DOHH2 (cell line): Measurements from ENCODE around the gene NCKAP5.

Source experiments
- H3F3A ChIP-seq: fragments of 200-600 bp; sonication (generic), shearing (Covaris generic); 2 replicates; pipeline ENCODE4 v1.6.0; 2016; ENCODE audit warnings: antibody characterized with exemption, mild to moderate bottlenecking; ENCODE audit not compliant: control insufficient read depth, insufficient read depth
- H3K27ac ChIP-seq: fragments of 200-600 bp; sonication (generic); 2 replicates; pipeline ENCODE4 v1.5.1; 2014; ENCODE audit warnings: low read depth, mild to moderate bottlenecking, low read length, moderate library complexity
- H3K27me3 ChIP-seq: fragments of 200-600 bp; sonication (generic); 2 replicates; pipeline ENCODE4 v1.6.1; 2014; ENCODE audit warnings: mild to moderate bottlenecking, low read length, mixed read lengths; ENCODE audit not compliant: control insufficient read depth
- H3K36me3 ChIP-seq: fragments of 200-600 bp; sonication (generic); 2 replicates; pipeline ENCODE4 v1.6.1; 2014; ENCODE audit warnings: mild to moderate bottlenecking, low read length, moderate library complexity, mixed read lengths; ENCODE audit not compliant: control insufficient read depth
- H3K4me1 ChIP-seq: fragments of 200-600 bp; sonication (generic); 2 replicates; pipeline ENCODE4 v1.6.1; 2014; ENCODE audit warnings: mild to moderate bottlenecking, low read length, mixed read lengths; ENCODE audit not compliant: control insufficient read depth
- H3K4me2 ChIP-seq: fragments of 200-600 bp; sonication (generic); 2 replicates; pipeline ENCODE4 v1.6.0; 2014; ENCODE audit warnings: mild to moderate bottlenecking, low read length, moderate library complexity
- H3K4me3 ChIP-seq: fragments of 200-600 bp; sonication (generic); 2 replicates; pipeline ENCODE4 v1.5.1; 2014; ENCODE audit warnings: mild to moderate bottlenecking, low read length, mixed read lengths
- H3K79me2 ChIP-seq: fragments of 200-600 bp; sonication (generic); 2 replicates; pipeline ENCODE4 v1.6.1; 2014; ENCODE audit warnings: mild to moderate bottlenecking, low read length, mixed read lengths; ENCODE audit not compliant: control insufficient read depth
- H3K9me2 ChIP-seq: fragments of 200-600 bp; sonication (generic); replicated peaks from 2 replicates; pipeline ENCODE4 v1.6.1; 2014; ENCODE audit warnings: mild to moderate bottlenecking, low read length, mixed read lengths; ENCODE audit not compliant: control insufficient read depth
- H3K9me3 ChIP-seq: fragments of 200-600 bp; sonication (generic); 2 replicates; pipeline ENCODE4 v1.6.1; 2014; ENCODE audit warnings: antibody characterized with exemption, low read length, mixed read lengths; ENCODE audit not compliant: control insufficient read depth, insufficient read depth
- H4K20me1 ChIP-seq: fragments of 200-600 bp; sonication (generic); 2 replicates; pipeline ENCODE4 v1.6.0; 2014; ENCODE audit warnings: low read depth, mild to moderate bottlenecking, antibody characterized with exemption, low read length, moderate library complexity; ENCODE audit not compliant: control insufficient read depth, insufficient read depth
- CTCF ChIP-seq: fragments of 200-600 bp; sonication (generic); IDR thresholded peaks from one replicate; pipeline ENCODE4 v1.5.1; 2014; ENCODE audit warnings: antibody characterized with exemption, mild to moderate bottlenecking, low read depth, low read length; ENCODE audit not compliant: poor library complexity, severe bottlenecking
- EZH2phosphoT487 ChIP-seq: fragments of 200-600 bp; sonication (generic); IDR thresholded peaks from 2 replicates; pipeline ENCODE4 v1.6.1; 2017; ENCODE audit warnings: borderline replicate concordance, mild to moderate bottlenecking, antibody characterized with exemption, low read length, moderate library complexity, mixed read lengths

The NCKAP5 gene

GRCh38 chr2:133306236-133306635 is 262.0 kb downstream of the NCKAP5 start:
- Histone ChIP-seq H3K36me3 (no peaks in the 10 kb centered on the region), H3K4me1 (peaks cover 6% of the 10 kb centered on the region), H3F3A (no peaks in the 10 kb centered on the region), H4K20me1 (no peaks in the 10 kb centered on the region), H3K27ac (no peak overlapping the region), H3K27me3 (no peaks in the 10 kb centered on the region), H3K4me3 (no peak overlapping the region), H3K79me2 (no peaks in the 10 kb centered on the region), H3K4me2 (no peak overlapping the region), H3K9me3 (no peaks in the 10 kb centered on the region), H3K9me2 (no peaks in the 10 kb centered on the region)
- no peak for TF ChIP-seq CTCF
- TF ChIP-seq EZH2phosphoT487: no peak

- Histone ChIP-seq H3K9me2 (no peaks in the 10 kb centered on the region), H3K4me1 (peaks cover 2% of the 10 kb centered on the region), H3K4me2 (no peak overlapping the region), H3F3A (no peaks in the 10 kb centered on the region), H3K36me3 (no peaks in the 10 kb centered on the region), H3K4me3 (no peak overlapping the region), H4K20me1 (no peaks in the 10 kb centered on the region), H3K27ac (no peak overlapping the region), H3K79me2 (no peaks in the 10 kb centered on the region), H3K9me3 (no peaks in the 10 kb centered on the region), H3K27me3 (no peaks in the 10 kb centered on the region)
- TF ChIP-seq EZH2phosphoT487 (no peak), CTCF (no peak)
These were observed 263.9 kb downstream of the NCKAP5 start for GRCh38 chr2:133304344-133304743.

- no peaks in the 10 kb centered on the region for H3K9me3 ChIP-seq
- no peak overlapping the region for H3K27ac ChIP-seq
- no peaks in the 10 kb centered on the region for H3K4me1 ChIP-seq
- no peaks in the 10 kb centered on the region for H3K79me2 ChIP-seq
- H3K36me3 ChIP-seq: no peaks in the 10 kb centered on the region
- H4K20me1 ChIP-seq: no peaks in the 10 kb centered on the region
- H3K27me3 ChIP-seq: no peaks in the 10 kb centered on the region
- no peaks in the 10 kb centered on the region for H3F3A ChIP-seq
- TF ChIP-seq EZH2phosphoT487 (no peak), CTCF (no peak)
- no peak overlapping the region for H3K4me3 ChIP-seq
- H3K4me2 ChIP-seq: no peak overlapping the region
- no peaks in the 10 kb centered on the region for H3K9me2 ChIP-seq
These were observed 265.1 kb downstream of the NCKAP5 start for GRCh38 chr2:133303150-133303549.

DNA sequence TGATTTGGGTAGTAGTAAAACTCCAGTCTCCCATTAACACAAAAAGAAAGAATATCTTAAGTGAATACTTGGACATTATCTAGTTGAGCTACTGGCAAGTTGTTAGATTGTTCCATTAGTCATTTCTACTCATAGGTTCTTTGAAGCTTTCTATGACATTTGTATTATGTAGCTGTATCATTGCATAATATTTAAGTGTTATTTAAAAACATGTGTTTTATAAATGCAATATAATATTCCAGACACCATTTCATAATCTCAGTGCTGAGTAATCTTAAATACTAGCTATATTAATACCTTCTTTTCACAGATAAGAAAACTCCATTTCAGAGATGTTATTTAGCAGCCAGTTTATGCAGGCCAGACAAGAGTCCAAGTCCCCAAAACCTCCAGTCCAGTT is 271.9 kb downstream of the NCKAP5 start:
- TF ChIP-seq EZH2phosphoT487: no peak
- TF ChIP-seq CTCF: no peak
- Histone ChIP-seq H3K4me3 (no peak overlapping the region), H3K4me1 (no peaks in the 10 kb centered on the region), H3F3A (no peaks in the 10 kb centered on the region), H3K9me3 (no peaks in the 10 kb centered on the region), H3K79me2 (no peaks in the 10 kb centered on the region), H3K36me3 (no peaks in the 10 kb centered on the region), H3K4me2 (no peak overlapping the region), H3K9me2 (no peaks in the 10 kb centered on the region), H3K27ac (no peak overlapping the region), H4K20me1 (no peaks in the 10 kb centered on the region), H3K27me3 (no peaks in the 10 kb centered on the region)
